Measurements from ENCODE around the gene GAS7.

DNA sequence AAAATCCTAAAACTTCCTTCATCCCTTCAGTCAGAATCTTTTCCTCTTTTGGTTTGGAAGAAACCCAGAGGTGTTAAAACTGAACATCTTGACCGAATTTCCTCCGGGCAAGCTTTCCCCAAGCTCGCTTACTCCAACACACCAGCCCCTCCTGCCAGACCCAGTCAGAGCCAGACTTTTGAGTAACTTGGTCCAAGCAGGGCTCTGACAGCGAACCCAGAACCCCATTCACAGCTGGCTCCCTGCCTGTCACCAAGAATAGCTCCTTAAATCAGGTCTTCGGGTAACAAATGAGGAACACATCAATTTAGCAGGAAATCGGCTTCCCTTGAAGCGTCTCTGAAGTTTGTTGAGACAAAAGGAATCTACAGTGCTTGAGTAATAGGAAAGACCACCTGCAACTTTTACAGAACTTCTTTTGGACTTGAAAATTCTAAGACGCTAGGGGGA, 27.3 kb downstream of the GAS7 start:
- TF ChIP-seq RAD21 (CRISPR knock-in tag; IDR thresholded peaks at IDR 0.05) = no peak
- TF ChIP-seq, protein P1, sequence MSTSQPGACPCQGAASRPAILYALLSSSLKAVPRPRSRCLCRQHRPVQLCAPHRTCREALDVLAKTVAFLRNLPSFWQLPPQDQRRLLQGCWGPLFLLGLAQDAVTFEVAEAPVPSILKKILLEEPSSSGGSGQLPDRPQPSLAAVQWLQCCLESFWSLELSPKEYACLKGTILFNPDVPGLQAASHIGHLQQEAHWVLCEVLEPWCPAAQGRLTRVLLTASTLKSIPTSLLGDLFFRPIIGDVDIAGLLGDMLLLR (CRISPR knock-in tag; IDR thresholded peaks at IDR 0.05) = no peak
- TF ChIP-seq TAF1 (CRISPR knock-in tag; IDR thresholded peaks at IDR 0.05) = no peak
- TF ChIP-seq, protein P2, sequence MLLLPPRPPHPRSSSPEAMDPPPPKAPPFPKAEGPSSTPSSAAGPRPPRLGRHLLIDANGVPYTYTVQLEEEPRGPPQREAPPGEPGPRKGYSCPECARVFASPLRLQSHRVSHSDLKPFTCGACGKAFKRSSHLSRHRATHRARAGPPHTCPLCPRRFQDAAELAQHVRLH (CRISPR knock-in tag; IDR thresholded peaks at IDR 0.05; ENCODE audit: borderline replicate concordance, low read depth) = no peak
- TF ChIP-seq, protein P3, sequence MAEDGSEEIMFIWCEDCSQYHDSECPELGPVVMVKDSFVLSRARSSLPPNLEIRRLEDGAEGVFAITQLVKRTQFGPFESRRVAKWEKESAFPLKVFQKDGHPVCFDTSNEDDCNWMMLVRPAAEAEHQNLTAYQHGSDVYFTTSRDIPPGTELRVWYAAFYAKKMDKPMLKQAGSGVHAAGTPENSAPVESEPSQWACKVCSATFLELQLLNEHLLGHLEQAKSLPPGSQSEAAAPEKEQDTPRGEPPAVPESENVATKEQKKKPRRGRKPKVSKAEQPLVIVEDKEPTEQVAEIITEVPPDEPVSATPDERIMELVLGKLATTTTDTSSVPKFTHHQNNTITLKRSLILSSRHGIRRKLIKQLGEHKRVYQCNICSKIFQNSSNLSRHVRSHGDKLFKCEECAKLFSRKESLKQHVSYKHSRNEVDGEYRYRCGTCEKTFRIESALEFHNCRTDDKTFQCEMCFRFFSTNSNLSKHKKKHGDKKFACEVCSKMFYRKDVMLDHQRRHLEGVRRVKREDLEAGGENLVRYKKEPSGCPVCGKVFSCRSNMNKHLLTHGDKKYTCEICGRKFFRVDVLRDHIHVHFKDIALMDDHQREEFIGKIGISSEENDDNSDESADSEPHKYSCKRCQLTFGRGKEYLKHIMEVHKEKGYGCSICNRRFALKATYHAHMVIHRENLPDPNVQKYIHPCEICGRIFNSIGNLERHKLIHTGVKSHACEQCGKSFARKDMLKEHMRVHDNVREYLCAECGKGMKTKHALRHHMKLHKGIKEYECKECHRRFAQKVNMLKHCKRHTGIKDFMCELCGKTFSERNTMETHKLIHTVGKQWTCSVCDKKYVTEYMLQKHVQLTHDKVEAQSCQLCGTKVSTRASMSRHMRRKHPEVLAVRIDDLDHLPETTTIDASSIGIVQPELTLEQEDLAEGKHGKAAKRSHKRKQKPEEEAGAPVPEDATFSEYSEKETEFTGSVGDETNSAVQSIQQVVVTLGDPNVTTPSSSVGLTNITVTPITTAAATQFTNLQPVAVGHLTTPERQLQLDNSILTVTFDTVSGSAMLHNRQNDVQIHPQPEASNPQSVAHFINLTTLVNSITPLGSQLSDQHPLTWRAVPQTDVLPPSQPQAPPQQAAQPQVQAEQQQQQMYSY (CRISPR knock-in tag; IDR thresholded peaks at IDR 0.05) = no peak
- TF ChIP-seq, protein P4, sequence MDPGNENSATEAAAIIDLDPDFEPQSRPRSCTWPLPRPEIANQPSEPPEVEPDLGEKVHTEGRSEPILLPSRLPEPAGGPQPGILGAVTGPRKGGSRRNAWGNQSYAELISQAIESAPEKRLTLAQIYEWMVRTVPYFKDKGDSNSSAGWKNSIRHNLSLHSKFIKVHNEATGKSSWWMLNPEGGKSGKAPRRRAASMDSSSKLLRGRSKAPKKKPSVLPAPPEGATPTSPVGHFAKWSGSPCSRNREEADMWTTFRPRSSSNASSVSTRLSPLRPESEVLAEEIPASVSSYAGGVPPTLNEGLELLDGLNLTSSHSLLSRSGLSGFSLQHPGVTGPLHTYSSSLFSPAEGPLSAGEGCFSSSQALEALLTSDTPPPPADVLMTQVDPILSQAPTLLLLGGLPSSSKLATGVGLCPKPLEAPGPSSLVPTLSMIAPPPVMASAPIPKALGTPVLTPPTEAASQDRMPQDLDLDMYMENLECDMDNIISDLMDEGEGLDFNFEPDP (CRISPR knock-in tag; conservative IDR thresholded peaks at IDR 0.05) = no peak
- TF ChIP-seq ZNF383 (CRISPR knock-in tag; IDR thresholded peaks at IDR 0.05; ENCODE audit: borderline replicate concordance) = no peak
- TF ChIP-seq ZNF549 (CRISPR knock-in tag; IDR thresholded peaks at IDR 0.05) = no peak
- TF ChIP-seq NFE2 (CRISPR knock-in tag; IDR thresholded peaks at IDR 0.05) = no peak
- TF ChIP-seq HDAC6 (IDR thresholded peaks at IDR 0.05; ENCODE audit: low read depth, low read length) = no peak
- TF ChIP-seq, protein P5, sequence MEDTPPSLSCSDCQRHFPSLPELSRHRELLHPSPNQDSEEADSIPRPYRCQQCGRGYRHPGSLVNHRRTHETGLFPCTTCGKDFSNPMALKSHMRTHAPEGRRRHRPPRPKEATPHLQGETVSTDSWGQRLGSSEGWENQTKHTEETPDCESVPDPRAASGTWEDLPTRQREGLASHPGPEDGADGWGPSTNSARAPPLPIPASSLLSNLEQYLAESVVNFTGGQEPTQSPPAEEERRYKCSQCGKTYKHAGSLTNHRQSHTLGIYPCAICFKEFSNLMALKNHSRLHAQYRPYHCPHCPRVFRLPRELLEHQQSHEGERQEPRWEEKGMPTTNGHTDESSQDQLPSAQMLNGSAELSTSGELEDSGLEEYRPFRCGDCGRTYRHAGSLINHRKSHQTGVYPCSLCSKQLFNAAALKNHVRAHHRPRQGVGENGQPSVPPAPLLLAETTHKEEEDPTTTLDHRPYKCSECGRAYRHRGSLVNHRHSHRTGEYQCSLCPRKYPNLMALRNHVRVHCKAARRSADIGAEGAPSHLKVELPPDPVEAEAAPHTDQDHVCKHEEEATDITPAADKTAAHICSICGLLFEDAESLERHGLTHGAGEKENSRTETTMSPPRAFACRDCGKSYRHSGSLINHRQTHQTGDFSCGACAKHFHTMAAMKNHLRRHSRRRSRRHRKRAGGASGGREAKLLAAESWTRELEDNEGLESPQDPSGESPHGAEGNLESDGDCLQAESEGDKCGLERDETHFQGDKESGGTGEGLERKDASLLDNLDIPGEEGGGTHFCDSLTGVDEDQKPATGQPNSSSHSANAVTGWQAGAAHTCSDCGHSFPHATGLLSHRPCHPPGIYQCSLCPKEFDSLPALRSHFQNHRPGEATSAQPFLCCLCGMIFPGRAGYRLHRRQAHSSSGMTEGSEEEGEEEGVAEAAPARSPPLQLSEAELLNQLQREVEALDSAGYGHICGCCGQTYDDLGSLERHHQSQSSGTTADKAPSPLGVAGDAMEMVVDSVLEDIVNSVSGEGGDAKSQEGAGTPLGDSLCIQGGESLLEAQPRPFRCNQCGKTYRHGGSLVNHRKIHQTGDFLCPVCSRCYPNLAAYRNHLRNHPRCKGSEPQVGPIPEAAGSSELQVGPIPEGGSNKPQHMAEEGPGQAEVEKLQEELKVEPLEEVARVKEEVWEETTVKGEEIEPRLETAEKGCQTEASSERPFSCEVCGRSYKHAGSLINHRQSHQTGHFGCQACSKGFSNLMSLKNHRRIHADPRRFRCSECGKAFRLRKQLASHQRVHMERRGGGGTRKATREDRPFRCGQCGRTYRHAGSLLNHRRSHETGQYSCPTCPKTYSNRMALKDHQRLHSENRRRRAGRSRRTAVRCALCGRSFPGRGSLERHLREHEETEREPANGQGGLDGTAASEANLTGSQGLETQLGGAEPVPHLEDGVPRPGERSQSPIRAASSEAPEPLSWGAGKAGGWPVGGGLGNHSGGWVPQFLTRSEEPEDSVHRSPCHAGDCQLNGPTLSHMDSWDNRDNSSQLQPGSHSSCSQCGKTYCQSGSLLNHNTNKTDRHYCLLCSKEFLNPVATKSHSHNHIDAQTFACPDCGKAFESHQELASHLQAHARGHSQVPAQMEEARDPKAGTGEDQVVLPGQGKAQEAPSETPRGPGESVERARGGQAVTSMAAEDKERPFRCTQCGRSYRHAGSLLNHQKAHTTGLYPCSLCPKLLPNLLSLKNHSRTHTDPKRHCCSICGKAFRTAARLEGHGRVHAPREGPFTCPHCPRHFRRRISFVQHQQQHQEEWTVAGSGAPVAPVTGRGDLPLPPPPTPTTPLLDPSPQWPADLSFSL (CRISPR knock-in tag; IDR thresholded peaks at IDR 0.05) = no peak
- TF ChIP-seq ZNF644 (CRISPR knock-in tag; IDR thresholded peaks at IDR 0.05; ENCODE audit: low read depth) = no peak
- TF ChIP-seq, protein P6, sequence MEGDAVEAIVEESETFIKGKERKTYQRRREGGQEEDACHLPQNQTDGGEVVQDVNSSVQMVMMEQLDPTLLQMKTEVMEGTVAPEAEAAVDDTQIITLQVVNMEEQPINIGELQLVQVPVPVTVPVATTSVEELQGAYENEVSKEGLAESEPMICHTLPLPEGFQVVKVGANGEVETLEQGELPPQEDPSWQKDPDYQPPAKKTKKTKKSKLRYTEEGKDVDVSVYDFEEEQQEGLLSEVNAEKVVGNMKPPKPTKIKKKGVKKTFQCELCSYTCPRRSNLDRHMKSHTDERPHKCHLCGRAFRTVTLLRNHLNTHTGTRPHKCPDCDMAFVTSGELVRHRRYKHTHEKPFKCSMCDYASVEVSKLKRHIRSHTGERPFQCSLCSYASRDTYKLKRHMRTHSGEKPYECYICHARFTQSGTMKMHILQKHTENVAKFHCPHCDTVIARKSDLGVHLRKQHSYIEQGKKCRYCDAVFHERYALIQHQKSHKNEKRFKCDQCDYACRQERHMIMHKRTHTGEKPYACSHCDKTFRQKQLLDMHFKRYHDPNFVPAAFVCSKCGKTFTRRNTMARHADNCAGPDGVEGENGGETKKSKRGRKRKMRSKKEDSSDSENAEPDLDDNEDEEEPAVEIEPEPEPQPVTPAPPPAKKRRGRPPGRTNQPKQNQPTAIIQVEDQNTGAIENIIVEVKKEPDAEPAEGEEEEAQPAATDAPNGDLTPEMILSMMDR (CRISPR knock-in tag; IDR thresholded peaks at IDR 0.05) = no peak
- no peak for TF ChIP-seq ELF4 (CRISPR knock-in tag; IDR thresholded peaks at IDR 0.05; ENCODE audit: borderline replicate concordance)
